Mesendoderm (in vitro differentiated cells): Measurements from ENCODE around the gene PROZ. TPM values are rescaled to one million over a fixed set of nuclear protein-coding genes. Genes with fewer than 3 reads are reported as not detected.
"Not testable (repeated sequence)": the region's sequence is repeated elsewhere in the genome, so short reads cannot be mapped to it uniquely, and the experiment has no call there.

Experiments
- DNase-seq: peaks from one replicate; pipeline ENCODE4 v3.0.0; 2013
- H2AK5ac ChIP-seq: 2 replicates; pipeline ENCODE4 v1.6.1; 2013; ENCODE audit warnings: low read length, inconsistent platforms
- H2BK120ac ChIP-seq: 2 replicates; pipeline ENCODE4 v1.6.1; 2013; ENCODE audit warnings: low read depth, mild to moderate bottlenecking, low read length, moderate library complexity, mixed read lengths
- H2BK15ac ChIP-seq: replicated peaks from 2 replicates; pipeline ENCODE4 v1.6.1; 2013; ENCODE audit warnings: low read depth, mild to moderate bottlenecking, moderate library complexity
- H2BK5ac ChIP-seq: 2 replicates; pipeline ENCODE4 v1.6.1; 2013; ENCODE audit warnings: low read length, inconsistent platforms
- H3K18ac ChIP-seq: 2 replicates; pipeline ENCODE4 v1.6.1; 2013; ENCODE audit warnings: mild to moderate bottlenecking, low read length, mixed read lengths
- H3K23ac ChIP-seq: one replicate; pipeline ENCODE4 v1.6.1; 2013; ENCODE audit warnings: low read length
- H3K27ac ChIP-seq: 2 replicates; pipeline ENCODE4 v1.5.1; 2013; ENCODE audit warnings: low read depth, mild to moderate bottlenecking, inconsistent platforms, low read length, moderate library complexity
- H3K27me3 ChIP-seq: 2 replicates; pipeline ENCODE4 v1.6.1; 2013; ENCODE audit warnings: low read length, control low read depth, mild to moderate bottlenecking, inconsistent platforms; ENCODE audit not compliant: insufficient read depth, poor library complexity
- H3K36me3 ChIP-seq: 2 replicates; pipeline ENCODE4 v1.6.1; 2013; ENCODE audit warnings: low read length, inconsistent platforms; ENCODE audit not compliant: control insufficient read depth, insufficient read depth
- H3K4ac ChIP-seq: one replicate; pipeline ENCODE4 v1.6.1; 2013; ENCODE audit warnings: low read depth, mild to moderate bottlenecking, low read length, moderate library complexity
- H3K4me1 ChIP-seq: 2 replicates; pipeline ENCODE4 v1.6.1; 2013; ENCODE audit warnings: low read depth, low read length, inconsistent platforms; ENCODE audit not compliant: control insufficient read depth
- H3K4me2 ChIP-seq: 2 replicates; pipeline ENCODE4 v1.6.1; 2013; ENCODE audit warnings: low read length
- H3K4me3 ChIP-seq: 2 replicates; pipeline ENCODE4 v1.5.1; 2013; ENCODE audit warnings: mild to moderate bottlenecking, low read length
- H3K56ac ChIP-seq: one replicate; pipeline ENCODE4 v1.6.1; 2013; ENCODE audit warnings: low read length
- H3K79me1 ChIP-seq: 2 replicates; pipeline ENCODE4 v1.6.1; 2013; ENCODE audit warnings: low read length, inconsistent platforms
- H3K79me2 ChIP-seq: 2 replicates; pipeline ENCODE4 v1.6.1; 2013; ENCODE audit warnings: mild to moderate bottlenecking, low read length; ENCODE audit not compliant: control insufficient read depth, insufficient read depth
- H3K9ac ChIP-seq: 2 replicates; pipeline ENCODE4 v1.6.1; 2013; ENCODE audit warnings: low read length, inconsistent platforms
- H4K5ac ChIP-seq: one replicate; pipeline ENCODE4 v1.6.1; 2013; ENCODE audit warnings: low read length
- H4K8ac ChIP-seq: one replicate; pipeline ENCODE4 v1.6.1; 2013; ENCODE audit warnings: low read depth, mild to moderate bottlenecking, control low read depth, low read length, moderate library complexity
- WGBS: extraction: QIAGEN DNeasy Blood & Tissue Kit; methylation state at CpG from one replicate; pipeline ENCODE4 v1.1.7; 2013; ENCODE audit warnings: low lambda C conversion rate, missing lambda C conversion rate; ENCODE audit not compliant: insufficient coverage; ENCODE audit errors: extremely low coverage; 5-methylcytosine and 5-hydroxymethylcytosine counted together
- polyA plus RNA-seq, 2 experiments: library from polyadenylated mRNA; stranded (reverse); fragments of 200-250 nt; gene quantifications; one replicate each; pipeline ENCODE4 v1.2.3, GENCODE V29; 2013

Gene PROZ, protein sequence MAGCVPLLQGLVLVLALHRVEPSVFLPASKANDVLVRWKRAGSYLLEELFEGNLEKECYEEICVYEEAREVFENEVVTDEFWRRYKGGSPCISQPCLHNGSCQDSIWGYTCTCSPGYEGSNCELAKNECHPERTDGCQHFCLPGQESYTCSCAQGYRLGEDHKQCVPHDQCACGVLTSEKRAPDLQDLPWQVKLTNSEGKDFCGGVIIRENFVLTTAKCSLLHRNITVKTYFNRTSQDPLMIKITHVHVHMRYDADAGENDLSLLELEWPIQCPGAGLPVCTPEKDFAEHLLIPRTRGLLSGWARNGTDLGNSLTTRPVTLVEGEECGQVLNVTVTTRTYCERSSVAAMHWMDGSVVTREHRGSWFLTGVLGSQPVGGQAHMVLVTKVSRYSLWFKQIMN
- not detected for polyA plus RNA-seq (2013, experiment 1 of 2)
- not detected for polyA plus RNA-seq (2013, experiment 2 of 2)

DNA sequence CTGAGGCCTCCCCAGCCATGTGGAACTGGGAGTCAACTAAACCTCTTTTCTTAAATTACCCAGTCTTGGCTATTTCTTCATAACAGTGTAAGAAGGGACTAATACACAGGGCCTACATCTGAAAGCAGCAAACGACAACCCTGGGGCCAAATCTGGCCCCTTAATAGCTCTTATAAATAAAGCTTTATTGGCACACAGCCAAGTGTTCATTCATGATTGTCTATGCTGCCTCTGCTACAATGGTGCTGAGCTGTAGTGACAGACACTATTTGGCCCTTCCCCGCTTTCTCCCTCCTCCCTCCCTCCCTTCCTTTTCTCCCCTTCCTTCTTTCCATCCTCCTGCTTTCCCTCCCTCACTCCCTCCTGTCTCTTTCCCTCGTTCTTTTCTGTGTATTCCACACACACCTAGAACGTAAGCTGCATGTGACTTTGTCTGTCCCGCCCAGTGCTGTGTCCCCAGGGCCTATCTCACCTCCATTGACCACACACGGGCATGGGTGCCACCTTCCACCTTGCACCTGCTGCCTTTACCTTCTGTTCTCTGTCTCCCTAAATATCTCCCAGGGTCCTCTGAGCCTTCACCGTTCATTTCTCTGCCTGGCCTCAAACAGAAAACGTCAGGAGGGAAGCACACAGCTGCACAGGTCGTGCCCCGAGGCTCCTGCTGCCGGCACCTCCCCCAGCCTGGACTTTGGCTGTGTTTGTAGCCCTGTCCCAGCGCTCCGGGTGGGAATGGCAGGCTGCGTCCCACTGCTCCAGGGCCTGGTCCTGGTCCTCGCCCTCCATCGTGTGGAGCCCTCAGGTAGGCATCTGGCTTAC lies at the start of gene PROZ:
PROZ (plus strand) TSS at position 720 of the 819 bp plus-strand sequence; CDS start at position 733, 13 bp downstream.
- Histone ChIP-seq H3K4me2 (no peak within 1 kb of the TSS), H3K79me1 (no peaks in the 10 kb centered on the region), H3K79me2 (no peaks in the 10 kb centered on the region), H3K4me1 (peaks cover 2% of the 10 kb centered on the region), H3K18ac (no peak within 1 kb of the TSS), H3K27ac (no peak within 1 kb of the TSS), H2AK5ac (no peak within 1 kb of the TSS), H3K23ac (no peak within 1 kb of the TSS), H4K5ac (no peak within 1 kb of the TSS), H3K56ac (no peak within 1 kb of the TSS), H2BK5ac (no peak within 1 kb of the TSS), H2BK15ac (no peak within 1 kb of the TSS), H3K4ac (no peak within 1 kb of the TSS), H4K8ac (no peak within 1 kb of the TSS), H3K9ac (no peak within 1 kb of the TSS), H2BK120ac (no peak within 1 kb of the TSS), H3K36me3 (no peaks in the 10 kb centered on the region), H3K27me3 (no peaks in the 10 kb centered on the region), H3K4me3 (no peak within 1 kb of the TSS)
- no peak for DNase-seq
- no CpG with 5 or more reads among the region's 16 CpGs for WGBS

DNA sequence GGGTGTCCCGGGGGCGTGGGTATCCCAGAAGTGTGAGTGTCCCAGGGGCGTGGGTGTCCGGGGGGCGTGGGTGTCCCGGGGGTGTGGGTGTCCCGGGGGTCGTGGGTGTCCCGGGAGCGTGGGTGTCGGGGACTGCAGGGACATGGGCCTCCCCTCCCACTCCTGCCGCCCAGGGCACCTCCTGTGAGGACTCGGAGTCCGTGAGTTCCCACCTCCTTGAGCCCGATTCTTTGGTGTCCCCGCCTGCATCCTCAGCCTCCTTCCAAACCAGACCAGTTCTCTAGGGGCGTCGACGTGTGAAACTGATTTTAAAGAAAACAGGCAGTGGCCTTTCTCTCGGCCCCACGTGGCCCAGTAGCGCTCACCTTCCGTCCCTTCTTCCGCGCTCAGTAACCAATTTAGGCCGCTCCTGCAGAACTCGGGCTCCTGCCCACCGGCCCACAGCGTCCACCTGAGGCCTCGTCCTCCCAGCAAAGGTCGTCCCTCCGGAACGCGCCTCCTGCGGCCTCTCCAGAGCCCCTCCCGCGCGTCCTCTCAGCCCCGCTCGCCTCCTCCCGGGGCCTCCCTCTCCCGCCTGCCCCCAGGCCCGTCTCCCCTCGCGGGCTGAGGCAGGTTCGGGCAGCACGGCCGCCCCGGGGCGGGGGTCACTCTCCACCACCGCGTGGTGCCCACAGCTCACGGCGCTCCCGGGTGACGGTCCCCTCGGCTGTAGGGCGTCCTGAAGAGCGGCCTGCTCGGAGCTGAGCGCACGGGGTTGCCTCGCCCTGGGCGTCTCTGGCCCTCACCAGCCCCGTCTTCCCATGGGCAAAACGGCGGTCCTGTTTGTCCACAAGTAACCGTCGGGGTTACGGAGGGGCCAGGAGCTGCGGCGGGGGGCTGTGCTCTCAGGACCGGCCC lies 49.0 kb upstream of the PROZ start:
- Histone ChIP-seq H3K79me1 (no peaks in the 10 kb centered on the region), H4K8ac (no peak overlapping the region), H3K36me3 (no peaks in the 10 kb centered on the region), H2BK5ac (no peak overlapping the region), H3K4ac (no peak overlapping the region), H3K27ac (no peak overlapping the region), H3K56ac (peak overlapping the region; percentile 76), H3K4me2 (no peak overlapping the region), H3K9ac (peak overlapping the region; percentile 24), H2BK15ac (no peak overlapping the region), H3K4me1 (no peaks in the 10 kb centered on the region), H3K27me3 (peaks cover 6% of the 10 kb centered on the region), H3K79me2 (no peaks in the 10 kb centered on the region), H3K18ac (no peak overlapping the region), H2BK120ac (no peak overlapping the region), H4K5ac (no peak overlapping the region), H3K4me3 (no peak overlapping the region), H3K23ac (no peak overlapping the region), H2AK5ac (no peak overlapping the region)
- WGBS, result no CpG with 5 or more reads among the region's 73 CpGs
- DNase-seq, result no peak

DNA sequence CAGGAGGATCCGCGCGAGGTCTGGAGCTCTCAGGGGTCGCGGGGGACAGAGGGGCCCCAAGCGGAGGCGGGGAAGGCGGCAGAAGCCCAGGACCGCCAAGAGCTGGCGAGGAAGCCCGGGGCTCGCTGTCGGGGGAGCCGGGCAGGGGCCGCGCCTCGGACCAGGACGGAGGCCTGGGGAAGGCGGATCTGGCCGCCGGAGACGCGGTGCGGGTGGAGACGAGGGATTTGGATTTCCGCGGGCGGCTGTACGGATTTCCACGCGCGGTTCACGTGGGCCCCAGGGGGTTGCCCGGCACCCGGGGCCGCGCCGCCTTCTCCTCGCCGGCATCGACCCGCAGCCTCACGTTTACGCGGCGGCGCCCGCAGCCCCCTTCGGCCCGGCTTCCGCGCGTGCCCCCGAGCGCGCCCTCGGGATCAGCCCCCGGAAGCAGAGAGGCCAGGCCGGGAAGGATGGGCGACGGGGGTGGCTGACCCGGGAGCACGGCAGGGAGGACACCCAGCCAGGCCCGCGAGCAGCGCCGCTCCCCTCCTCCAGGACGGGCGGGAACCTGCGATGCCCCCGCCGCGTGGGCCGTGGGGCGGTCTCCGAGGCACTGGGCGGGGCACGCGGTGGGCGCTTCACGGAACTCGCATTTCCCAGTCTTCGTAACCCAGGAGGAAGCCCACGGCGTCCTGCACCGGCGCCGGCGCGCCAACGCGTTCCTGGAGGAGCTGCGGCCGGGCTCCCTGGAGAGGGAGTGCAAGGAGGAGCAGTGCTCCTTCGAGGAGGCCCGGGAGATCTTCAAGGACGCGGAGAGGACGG lies 48.2 kb upstream of the PROZ start:
- peak overlapping the region; percentile 1 for H3K4me2 ChIP-seq
- H3K23ac ChIP-seq, result no peak overlapping the region
- H2BK5ac ChIP-seq, result no peak overlapping the region
- H3K36me3 ChIP-seq, result no peaks in the 10 kb centered on the region
- no peak overlapping the region for H3K18ac ChIP-seq
- H3K4ac ChIP-seq, result no peak overlapping the region
- H3K4me1 ChIP-seq, result no peaks in the 10 kb centered on the region
- no peak for DNase-seq
- no CpG with 5 or more reads among the region's 99 CpGs for WGBS
- H2BK120ac ChIP-seq, result no peak overlapping the region
- peaks cover 6% of the 10 kb centered on the region for H3K27me3 ChIP-seq
- H2BK15ac ChIP-seq, result no peak overlapping the region
- peak overlapping the region; percentile 76 for H3K56ac ChIP-seq
- no peak overlapping the region for H2AK5ac ChIP-seq
- no peaks in the 10 kb centered on the region for H3K79me1 ChIP-seq
- H4K8ac ChIP-seq, result no peak overlapping the region
- H3K27ac ChIP-seq, result no peak overlapping the region
- H3K79me2 ChIP-seq, result no peaks in the 10 kb centered on the region
- no peak overlapping the region for H3K4me3 ChIP-seq
- no peak overlapping the region for H4K5ac ChIP-seq
- H3K9ac ChIP-seq, result peak overlapping the region; percentile 24

DNA sequence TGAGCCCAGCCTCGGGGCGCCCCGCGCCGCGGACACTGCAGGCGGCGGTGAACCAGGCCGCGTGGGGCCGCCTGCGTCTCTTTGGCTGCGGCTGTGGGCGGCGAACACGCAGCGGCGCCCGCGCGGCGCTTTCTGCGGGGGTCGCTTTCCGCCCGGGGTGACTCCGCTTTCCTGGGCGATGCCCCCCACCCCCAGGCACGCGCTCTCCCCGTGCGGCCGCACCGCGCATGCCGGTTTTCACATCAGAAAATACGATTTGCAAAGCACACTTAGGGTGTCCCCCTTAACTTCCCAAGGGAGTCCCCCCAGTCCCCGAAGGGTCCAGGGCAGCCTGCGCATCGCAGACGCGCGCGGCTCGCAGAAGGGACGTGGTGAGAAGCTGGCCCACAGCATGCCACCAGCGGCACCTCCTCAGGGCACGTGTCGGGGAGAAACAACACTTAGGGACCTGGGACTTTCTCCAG lies 47.6 kb upstream of the PROZ start:
- Histone ChIP-seq H3K79me1 (no peaks in the 10 kb centered on the region), H3K4me2 (no peak overlapping the region), H3K27ac (no peak overlapping the region), H3K9ac (no peak overlapping the region), H3K4me3 (no peak overlapping the region), H2BK120ac (no peak overlapping the region), H3K18ac (no peak overlapping the region), H3K79me2 (no peaks in the 10 kb centered on the region), H3K4me1 (no peaks in the 10 kb centered on the region), H2AK5ac (no peak overlapping the region), H3K4ac (no peak overlapping the region), H3K56ac (peak overlapping the region; percentile 12), H4K5ac (no peak overlapping the region), H2BK5ac (no peak overlapping the region), H4K8ac (no peak overlapping the region), H3K27me3 (peaks cover 6% of the 10 kb centered on the region), H3K36me3 (no peaks in the 10 kb centered on the region), H2BK15ac (no peak overlapping the region), H3K23ac (no peak overlapping the region)
- no CpG with 5 or more reads among the region's 49 CpGs for WGBS
- DNase-seq, result no peak

DNA sequence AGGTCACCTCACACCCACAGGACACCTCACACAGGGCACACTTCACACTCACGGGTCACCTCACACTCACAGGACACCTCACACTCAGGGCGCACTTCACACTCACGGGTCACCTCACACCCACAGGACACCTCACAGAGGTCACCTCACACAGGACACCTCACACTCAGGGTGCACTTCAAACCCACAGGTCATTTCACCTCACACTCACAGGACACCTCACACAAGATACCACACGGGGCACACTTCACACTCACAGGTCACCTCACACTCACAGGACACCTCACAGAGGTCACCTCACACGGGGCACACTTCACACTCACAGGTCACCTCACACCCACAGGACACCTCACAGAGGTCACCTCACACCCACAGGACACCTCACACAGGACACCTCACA lies 46.6 kb upstream of the PROZ start:
- H3K27me3 ChIP-seq, H2AK5ac ChIP-seq, H3K27ac ChIP-seq, H3K56ac ChIP-seq, H3K79me2 ChIP-seq, H3K4me1 ChIP-seq, H3K79me1 ChIP-seq, H3K4me2 ChIP-seq, H4K8ac ChIP-seq, H2BK5ac ChIP-seq, H2BK15ac ChIP-seq, H4K5ac ChIP-seq, H3K9ac ChIP-seq, DNase-seq, H2BK120ac ChIP-seq, H3K4me3 ChIP-seq, H3K4ac ChIP-seq, H3K18ac ChIP-seq, H3K23ac ChIP-seq, H3K36me3 ChIP-seq: not testable (repeated sequence)
- WGBS, result no CpG with 5 or more reads among the region's 5 CpGs
